Endodermal cell (in vitro differentiated cells): ENCODE data around the gene MAPK14. TPM values are rescaled to one million over a fixed set of nuclear protein-coding genes. Genes with fewer than 3 reads are reported as not detected.

Source experiments
- DNase-seq: peaks from one replicate; pipeline ENCODE4 v3.0.0-alpha.2; 2017
- H3K27ac ChIP-seq: 2 replicates; pipeline ENCODE4 v1.5.1; 2013; ENCODE audit warnings: mild to moderate bottlenecking, low read depth, low read length, moderate library complexity
- H3K27me3 ChIP-seq: 2 replicates; pipeline ENCODE4 v1.6.1; 2013; ENCODE audit warnings: mild to moderate bottlenecking, low read length, moderate library complexity; ENCODE audit not compliant: insufficient read depth, control insufficient read depth, poor library complexity, severe bottlenecking
- H3K36me3 ChIP-seq: 2 replicates; pipeline ENCODE4 v1.7.0; 2013; ENCODE audit warnings: mild to moderate bottlenecking, low read length, moderate library complexity; ENCODE audit not compliant: control insufficient read depth, insufficient read depth
- H3K4me1 ChIP-seq: one replicate; pipeline ENCODE4 v1.7.0; 2013; ENCODE audit warnings: low read length; ENCODE audit not compliant: control insufficient read depth, insufficient read depth
- H3K4me3 ChIP-seq: 2 replicates; pipeline ENCODE4 v1.5.1; 2013; ENCODE audit warnings: mild to moderate bottlenecking, low read length, moderate library complexity
- H3K9ac ChIP-seq: 2 replicates; pipeline ENCODE4 v1.6.1; 2013; ENCODE audit warnings: mild to moderate bottlenecking, low read length, moderate library complexity; ENCODE audit not compliant: poor library complexity, severe bottlenecking; ENCODE audit errors: extremely low read depth
- H3K9me3 ChIP-seq: 2 replicates; pipeline ENCODE4 v1.6.1; 2013; ENCODE audit warnings: mild to moderate bottlenecking, low read length, moderate library complexity; ENCODE audit not compliant: control insufficient read depth
- H3K27ac Mint-ChIP-seq: 2 replicates; pipeline ENCODE4 v1.8.0; 2020; ENCODE audit warnings: mixed read lengths
- H3K27me3 Mint-ChIP-seq: 2 replicates; pipeline ENCODE4 v1.8.0; 2021; ENCODE audit warnings: mild to moderate bottlenecking, mixed read lengths; ENCODE audit not compliant: insufficient read depth
- H3K36me3 Mint-ChIP-seq: 2 replicates; pipeline ENCODE4 v1.8.0; 2020; ENCODE audit warnings: low read depth, mixed read lengths
- H3K4me1 Mint-ChIP-seq: 2 replicates; pipeline ENCODE4 v1.8.0; 2020; ENCODE audit warnings: mixed read lengths
- H3K4me3 Mint-ChIP-seq: 2 replicates; pipeline ENCODE4 v1.8.0; 2020; ENCODE audit warnings: mild to moderate bottlenecking, moderate library complexity, mixed read lengths
- H3K9me3 Mint-ChIP-seq: 2 replicates; pipeline ENCODE4 v1.8.0; 2020; ENCODE audit warnings: mild to moderate bottlenecking, mixed read lengths
- WGBS, 2 experiments: methylation state at CpG; one replicate each; pipeline versions ENCODE4 v1.1.5 to v1.1.7; 2013; ENCODE audit warnings: missing lambda C conversion rate in 2 of 2, mixed read lengths in 1 of 2; ENCODE audit not compliant: insufficient coverage in 1 of 2, insufficient read length in 1 of 2; 5-methylcytosine and 5-hydroxymethylcytosine counted together
- total RNA-seq, 2 donors: library from RNA; stranded (reverse); fragmentation: NEBNext Ultra II Directional in 1 of 2; extraction: Animal tissue kit (Norgen Biotek cat#: 25700) in 1 of 2; gene quantifications; 2 replicates in 1 of 2; 3 replicates in 1 of 2; pipeline ENCODE4 v1.2.1, GENCODE V29; 2021
- TF ChIP-seq, protein P1 (sequence below): fragments of 200-600 bp; sonication (generic); conservative IDR thresholded peaks from 2 replicates; pipeline ENCODE4 v1.5.0; 2021; ENCODE audit warnings: antibody characterized with exemption, mild to moderate bottlenecking

MAPK14 gene
- total RNA-seq, 2 donors from 2014 or later: 36.4 to 40.6 TPM

DNA sequence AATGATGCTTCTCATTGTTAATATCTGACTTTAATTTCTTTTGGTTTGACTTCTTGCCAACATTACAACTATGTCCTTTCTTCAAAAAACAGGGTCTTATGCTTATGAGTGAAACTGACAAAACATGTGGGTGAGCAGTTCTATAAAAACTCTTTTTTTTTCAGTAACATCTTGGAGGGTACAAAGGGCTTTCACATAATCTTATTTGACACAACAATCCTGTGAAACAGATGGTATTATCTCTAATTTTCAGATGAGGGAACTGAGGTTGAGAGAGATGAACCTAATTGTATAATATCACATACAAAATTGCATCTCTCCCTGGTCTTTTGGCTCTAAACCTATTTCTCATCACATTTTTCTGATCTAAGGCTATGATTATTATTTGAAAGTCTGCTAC lies 38.3 kb downstream of the MAPK14 start:
- no peaks in the 10 kb centered on the region for H3K4me1 ChIP-seq
- H3K27me3 Mint-ChIP-seq: no peaks in the 10 kb centered on the region
- no peak for DNase-seq
- peaks cover 5% of the 10 kb centered on the region for H3K36me3 ChIP-seq
- no peak overlapping the region for H3K9ac ChIP-seq
- H3K27ac ChIP-seq: no peak overlapping the region
- H3K4me1 Mint-ChIP-seq: peaks cover 25% of the 10 kb centered on the region
- H3K4me3 Mint-ChIP-seq: no peak overlapping the region
- no peaks in the 10 kb centered on the region for H3K27me3 ChIP-seq
- no peaks in the 10 kb centered on the region for H3K9me3 ChIP-seq
- no peak overlapping the region for H3K4me3 ChIP-seq
- H3K27ac Mint-ChIP-seq: no peak overlapping the region
- TF ChIP-seq, protein P1, sequence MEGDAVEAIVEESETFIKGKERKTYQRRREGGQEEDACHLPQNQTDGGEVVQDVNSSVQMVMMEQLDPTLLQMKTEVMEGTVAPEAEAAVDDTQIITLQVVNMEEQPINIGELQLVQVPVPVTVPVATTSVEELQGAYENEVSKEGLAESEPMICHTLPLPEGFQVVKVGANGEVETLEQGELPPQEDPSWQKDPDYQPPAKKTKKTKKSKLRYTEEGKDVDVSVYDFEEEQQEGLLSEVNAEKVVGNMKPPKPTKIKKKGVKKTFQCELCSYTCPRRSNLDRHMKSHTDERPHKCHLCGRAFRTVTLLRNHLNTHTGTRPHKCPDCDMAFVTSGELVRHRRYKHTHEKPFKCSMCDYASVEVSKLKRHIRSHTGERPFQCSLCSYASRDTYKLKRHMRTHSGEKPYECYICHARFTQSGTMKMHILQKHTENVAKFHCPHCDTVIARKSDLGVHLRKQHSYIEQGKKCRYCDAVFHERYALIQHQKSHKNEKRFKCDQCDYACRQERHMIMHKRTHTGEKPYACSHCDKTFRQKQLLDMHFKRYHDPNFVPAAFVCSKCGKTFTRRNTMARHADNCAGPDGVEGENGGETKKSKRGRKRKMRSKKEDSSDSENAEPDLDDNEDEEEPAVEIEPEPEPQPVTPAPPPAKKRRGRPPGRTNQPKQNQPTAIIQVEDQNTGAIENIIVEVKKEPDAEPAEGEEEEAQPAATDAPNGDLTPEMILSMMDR: no peak
- H3K9me3 Mint-ChIP-seq: no peaks in the 10 kb centered on the region
- H3K36me3 Mint-ChIP-seq: peaks cover 6% of the 10 kb centered on the region

DNA sequence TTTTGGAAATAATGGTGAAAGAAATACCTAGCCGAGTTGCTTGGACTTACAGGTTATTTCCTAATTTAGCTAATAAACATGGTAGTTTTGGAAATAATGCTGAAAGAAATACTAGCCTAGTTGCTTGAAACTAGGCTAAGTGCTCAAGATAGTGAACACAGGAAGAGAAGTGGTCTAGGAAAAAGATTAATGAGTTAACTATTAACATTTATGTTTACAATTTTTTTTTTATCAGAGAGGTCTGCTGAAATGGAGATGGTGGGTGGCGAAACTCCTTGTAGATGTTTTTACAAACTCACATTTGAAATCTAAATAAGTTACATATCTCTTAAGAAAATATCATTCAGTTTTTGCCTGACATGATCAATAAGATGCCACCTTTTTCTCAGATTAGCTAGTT lies 39.2 kb downstream of the MAPK14 start:
- DNase-seq: no peak
- H3K27ac Mint-ChIP-seq: no peak overlapping the region
- H3K27ac ChIP-seq: no peak overlapping the region

DNA sequence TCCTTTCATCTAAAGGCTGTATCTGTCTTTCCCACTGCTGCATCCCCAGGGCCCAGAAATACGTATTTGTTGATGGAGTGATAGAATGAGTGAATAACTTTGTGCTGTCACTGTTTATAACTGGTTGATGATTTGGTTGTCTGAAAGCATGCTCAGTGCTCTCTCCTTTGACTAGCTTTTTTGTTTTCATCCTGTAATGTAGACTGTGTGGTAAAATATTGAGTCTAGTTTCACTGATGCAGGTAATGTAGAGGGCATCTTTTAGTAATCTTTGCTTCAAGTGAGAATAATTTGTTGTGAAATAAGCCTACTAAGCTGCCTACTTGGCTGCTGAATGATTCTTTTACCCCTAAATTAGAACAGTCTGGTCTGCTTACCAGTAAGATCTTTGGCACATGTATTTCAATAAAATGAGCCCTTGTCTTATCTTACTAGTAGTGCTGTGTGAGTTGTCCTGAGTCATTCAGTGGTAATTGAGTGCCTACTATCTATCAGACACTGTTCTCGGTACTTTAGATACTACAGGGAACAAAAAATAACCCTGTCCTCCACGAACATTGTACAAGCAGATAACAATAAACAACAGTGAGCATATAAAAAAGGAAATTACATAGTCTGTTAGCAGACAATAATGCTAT lies 39.9 kb downstream of the MAPK14 start:
- no peaks in the 10 kb centered on the region for H3K27me3 ChIP-seq
- Mint-ChIP-seq H3K9me3 (no peaks in the 10 kb centered on the region), H3K4me1 (peaks cover 25% of the 10 kb centered on the region), H3K4me3 (no peak overlapping the region), H3K27ac (no peak overlapping the region), H3K27me3 (no peaks in the 10 kb centered on the region), H3K36me3 (no peaks in the 10 kb centered on the region)
- DNase-seq: no peak
- no peak overlapping the region for H3K9ac ChIP-seq
- no peaks in the 10 kb centered on the region for H3K9me3 ChIP-seq
- no peak overlapping the region for H3K4me3 ChIP-seq
- H3K4me1 ChIP-seq: no peaks in the 10 kb centered on the region
- TF ChIP-seq, protein P1: no peak
- no peak overlapping the region for H3K27ac ChIP-seq
- 94 to 100% methylated on average over 1 to 3 of the region's 3 CpGs for WGBS, 2 experiments
- peaks cover 5% of the 10 kb centered on the region for H3K36me3 ChIP-seq

More for the DNA sequence above, 39.2 kb downstream of the MAPK14 start:
- Mint-ChIP-seq H3K27me3 (no peaks in the 10 kb centered on the region), H3K4me1 (peaks cover 25% of the 10 kb centered on the region), H3K9me3 (no peaks in the 10 kb centered on the region), H3K4me3 (no peak overlapping the region), H3K36me3 (peaks cover 3% of the 10 kb centered on the region)
- no peak overlapping the region for H3K4me3 ChIP-seq
- peaks cover 5% of the 10 kb centered on the region for H3K36me3 ChIP-seq
- TF ChIP-seq, protein P1: no peak
- no peaks in the 10 kb centered on the region for H3K9me3 ChIP-seq
- H3K4me1 ChIP-seq: no peaks in the 10 kb centered on the region
- no peaks in the 10 kb centered on the region for H3K27me3 ChIP-seq
- 93 to 100% methylated on average over 1 of the region's 2 CpGs for WGBS, 2 experiments
- H3K9ac ChIP-seq: no peak overlapping the region
